ENCODE results near the gene TPST1.

GRCh38 chr7:66281678-66282590 lies 76.8 kb downstream of the TPST1 start:
- no peak for TF ChIP-seq HDAC2 (IDR thresholded peaks at IDR 0.05; ENCODE audit: borderline replicate concordance in 1 of 2, low read depth in 2 of 2, low read length in 2 of 2)
- no peak for TF ChIP-seq CTCF (IDR thresholded peaks at IDR 0.05; ENCODE audit: control extremely low read depth in 1 of 3, insufficient read depth in 1 of 3, low read depth in 1 of 3, low read length in 3 of 3)
- peak; percentile 63; the same call in 1 of the 2 replicates for TF ChIP-seq BACH1 (IDR thresholded peaks at IDR 0.05; ENCODE audit: low read length)

All from H1 (cell line).